Psoas muscle (tissue), 8 donors: ENCODE measurements around the gene TRIM3. TPM values are rescaled to one million over a fixed set of nuclear protein-coding genes. Genes with fewer than 3 reads are reported as not detected.

Source experiments
- ATAC-seq, 4 donors: fragments of 200-7000 bp; cut with Tn5 transposase; one replicate each; pipeline ENCODE4 v1.9.1; 2020; ENCODE audit warnings: moderate library complexity in 3 of 4, mild to moderate bottlenecking in 2 of 4
- DNase-seq, 2 donors: peaks; one replicate each; pipeline ENCODE4 v3.0.0-alpha.2; 2020
- H3K27ac ChIP-seq: fragments of 200-600 bp; one replicate; pipeline ENCODE4 v1.8.0; 2022
- H3K27me3 ChIP-seq, 3 donors: fragments of 200-600 bp in 1 of 3; one replicate each; pipeline versions ENCODE4 v1.6.1 to v1.8.0; 2013 to 2022; ENCODE audit warnings: low read length in 2 of 3, mild to moderate bottlenecking in 2 of 3, moderate library complexity in 1 of 3; ENCODE audit not compliant: insufficient read depth in 3 of 3
- H3K36me3 ChIP-seq, 2 donors: fragments of 200-600 bp in 1 of 2; one replicate each; pipeline versions ENCODE4 v1.6.1 to v1.8.0; 2013 to 2022; ENCODE audit warnings: low read depth in 1 of 2, mild to moderate bottlenecking in 1 of 2, moderate library complexity in 1 of 2; ENCODE audit not compliant: insufficient read depth in 1 of 2
- H3K4me1 ChIP-seq: fragments of 200-600 bp; one replicate; pipeline ENCODE4 v1.8.0; 2022
- H3K4me3 ChIP-seq: fragments of 200-600 bp; one replicate; pipeline ENCODE4 v1.8.0; 2022; ENCODE audit warnings: mild to moderate bottlenecking
- H3K9me3 ChIP-seq: fragments of 200-600 bp; one replicate; pipeline ENCODE4 v1.8.0; 2022
- CTCF ChIP-seq: fragments of 200-600 bp; IDR thresholded peaks from one replicate; pipeline ENCODE4 v1.8.0; 2022; ENCODE audit warnings: antibody characterized with exemption
- WGBS, 3 donors: extraction: QIAGEN DNeasy Blood & Tissue Kit; methylation state at CpG; one replicate each; pipeline versions ENCODE4 v1.1.6 to v1.1.7; 2013; 5-methylcytosine and 5-hydroxymethylcytosine counted together
- intact Hi-C, 2 donors: fragments of 100-400 bp; cut with DNase I; formaldehyde crosslinking; loops; one replicate each; pipeline versions ENCODE4 v1.11.0 to v1.14.2; 2022
- polyA plus RNA-seq, 3 donors: library from polyadenylated mRNA; stranded (reverse); fragments of 200-250 nt; gene quantifications; one replicate each; pipeline ENCODE4 v1.2.3, GENCODE V29; 2013
- total RNA-seq, 4 donors: library from RNA; stranded (reverse); fragmentation: NEBNext Ultra II Directional in 2 of 4; extraction: Animal tissue kit (Norgen Biotek cat#: 25700) in 2 of 4; gene quantifications; one replicate each; pipeline versions ENCODE4 v1.2.1 to v1.2.4, GENCODE V29; 2021 to 2023
- donor health status: healthy with polysubstance abuse.
- donor health status: DM: no; HTN: no; CAD: no; lungs with moderate emphysema.
- donor health status: Bipolar disorder and iron deficiency.
- donor health status: healthy.
- donor health status: DM: yes; HTN: yes; CAD: no.
- donor health status: DM: no; HTN: no; CAD: no.
- donor health status: DM: no; HTN: no; CAD: no.
- donor health status: DM: yes; HTN: yes; CAD: no.

The TRIM3 gene
- total and polyA plus RNA-seq, 7 donors, result 9.6 to 15.3 (median 12.5) TPM

GRCh38 chr11:6453152-6453551, 20.6 kb downstream of the TRIM3 start:
- peaks cover 11% of the 10 kb centered on the region for H3K4me1 ChIP-seq
- no peak for TF ChIP-seq CTCF
- no peak overlapping the region for H3K27ac ChIP-seq
- no peak overlapping the region for H3K4me3 ChIP-seq
- H3K9me3 ChIP-seq, result no peaks in the 10 kb centered on the region
- intact Hi-C loops, result no loop called here
- ATAC-seq (no peak), DNase-seq (no peak)
- WGBS, 3 donors, result 93 to 96% (median 94%) methylated on average over 2 of the region's 2 CpGs
- H3K36me3 ChIP-seq, result peaks cover 10 to 89% of the 10 kb centered on the region in 2 donors
- H3K27me3 ChIP-seq, result no peaks in the 10 kb centered on the region

GRCh38 chr11:6452219-6452618, 21.5 kb downstream of the TRIM3 start:
- DNase-seq (no peak), ATAC-seq (no peak)
- no peaks in the 10 kb centered on the region for H3K9me3 ChIP-seq
- H3K27me3 ChIP-seq, result no peaks in the 10 kb centered on the region
- peaks cover 11% of the 10 kb centered on the region for H3K4me1 ChIP-seq
- TF ChIP-seq CTCF, result no peak
- intact Hi-C loops, result no loop called here
- no peak overlapping the region for H3K27ac ChIP-seq
- peaks cover 10 to 88% of the 10 kb centered on the region in 2 donors for H3K36me3 ChIP-seq
- H3K4me3 ChIP-seq, result no peak overlapping the region
- WGBS, 3 donors, result 85 to 90% (median 88%) methylated on average over 3 of the region's 3 CpGs

GRCh38 chr11:6448574-6448973, 25.2 kb downstream of the TRIM3 start:
- Histone ChIP-seq H3K27me3 (no peaks in the 10 kb centered on the region), H3K4me3 (no peak overlapping the region), H3K4me1 (no peaks in the 10 kb centered on the region), H3K36me3 (peaks cover 7 to 54% of the 10 kb centered on the region in 2 donors), H3K27ac (no peak overlapping the region), H3K9me3 (no peaks in the 10 kb centered on the region)
- 91 to 95% (median 94%) methylated on average over 3 of the region's 3 CpGs for WGBS, 3 donors
- no peak for TF ChIP-seq CTCF
- intact Hi-C loops, result no loop called here
- ATAC-seq, result no peak
- no peak for DNase-seq

- Histone ChIP-seq H3K27me3 (no peaks in the 10 kb centered on the region), H3K36me3 (peaks cover 0 to 11% of the 10 kb centered on the region in 2 donors), H3K9me3 (no peaks in the 10 kb centered on the region), H3K4me1 (no peaks in the 10 kb centered on the region), H3K27ac (no peak overlapping the region), H3K4me3 (no peak overlapping the region)
- WGBS, 3 donors, result 32 to 33% (median 32%) methylated on average over 5 of the region's 5 CpGs
- ATAC-seq, result peak; percentile 79 to 92 (median 84)
- peak; percentile 54 to 66 for DNase-seq
- TF ChIP-seq CTCF, result peak; percentile 75
- intact Hi-C loops, result loop anchor here (1.0 to 2.0 kb wide), 2 partner anchors 63 to 64 kb away; no protein-coding TSS in a partner anchor
Observed at GRCh38 chr11:6443269-6444003, 30.3 kb downstream of the TRIM3 start.
